Measurements from ENCODE around the gene KCNRG. TPM values are rescaled to one million over a fixed set of nuclear protein-coding genes. Genes with fewer than 3 reads are reported as not detected.
A peak's percentile ranks its signal among the peaks of the same experiment; 100 is the strongest.

KCNRG gene
- total and polyA plus RNA-seq, 2 of the 4 experiments (the other 2 are of a cell fraction) = 0.51 to 2.7 TPM

Small RNAs within 50 kb of the gene (microRNA-seq; reads per million reads assigned to microRNA genes)
- 4,801 reads per million, percentile 91 among the genes with 10 or more reads in this experiment for gene MIR15A (ENCODE audit: unreplicated experiment)
- 43.4 to 471 reads per million in 2 experiments for gene MIR16-1 (ENCODE audit: insufficient read depth in 1 of 2, insufficient read length in 1 of 2, unreplicated experiment in 1 of 2)
- gene MIR3613 (ENCODE audit: insufficient read depth in 1 of 2, insufficient read length in 1 of 2, unreplicated experiment in 1 of 2) = 21.9 to 56.8 reads per million in 2 experiments
- gene RF02105 (ENCODE audit: insufficient read depth, insufficient read length) = not detected
- gene RF02106 (ENCODE audit: insufficient read depth, insufficient read length) = not detected
- not detected for gene RF02107 (ENCODE audit: insufficient read depth, insufficient read length)
- not detected for gene RF02108 (ENCODE audit: insufficient read depth, insufficient read length)

Small RNAs within 50 kb of the gene (small RNA-seq; reads per million reads assigned to genes)
- gene MIR16-1 (2.5 to 146 (median 47.6) reads per million in 5 experiments), gene MIR3613 (0 to 16.0 (median 1.4) reads per million in 5 experiments), gene RF02105 (0 reads per million in 5 experiments), gene RF02106 (0 reads per million in 5 experiments), gene RF02107 (0 reads per million in 5 experiments), gene RF02108 (0 reads per million in 5 experiments)

Other genes with a start within 250 kb of the KCNRG start
- gene KPNA3, start 222.8 kb upstream of the KCNRG start, total RNA-seq (2012; rRNA removed) = 48.6 and 63.6 TPM in 2 replicates
- gene KPNA3, start 222.8 kb upstream of the KCNRG start, polyA plus RNA-seq (2012; rRNA removed) = 21.1 and 25.3 TPM in 2 replicates
- 5.6 and 9.7 TPM in 2 replicates for gene SPRYD7, start 79.1 kb upstream of the KCNRG start, total RNA-seq (2012; rRNA removed)
- 6.3 and 20.2 TPM in 2 replicates for gene SPRYD7, start 79.1 kb upstream of the KCNRG start, polyA plus RNA-seq (2012; rRNA removed)
- 20.1 and 22.5 TPM in 2 replicates for gene TRIM13, start 18.4 kb upstream of the KCNRG start, total RNA-seq (2012; rRNA removed)
- 10.2 and 12.0 TPM in 2 replicates for gene TRIM13, start 18.4 kb upstream of the KCNRG start, polyA plus RNA-seq (2012; rRNA removed)

Measured in IMR-90 (cell line).